HepG2 (cell line): ENCODE results near the gene JHY. TPM values are rescaled to one million over a fixed set of nuclear protein-coding genes. Genes with fewer than 3 reads are reported as not detected.

ENCODE experiments used
- ATAC-seq: fragments of 200-7000 bp; cut with Tn5 transposase; 3 replicates; pipeline ENCODE4 v1.9.1; 2020; ENCODE audit warnings: mild to moderate bottlenecking, moderate library complexity
- BruUV-seq: library from RNA; stranded (reverse); fragments of 400-500 nt; replicated peaks from 2 replicates; lab custom pipeline; 2021; lab: Mats Ljungman, UMichigan
- CTCF ChIA-PET: fragments of 300-600 bp; formaldehyde crosslinking; extraction: SDS; loops from one replicate; lab custom pipeline; 2021; ENCODE audit warnings: low total read pairs, inconsistent platforms, low intra/inter-chr PET ratio; lab: Yijun Ruan, JAX
- POLR2A ChIA-PET: fragments of 350-600 bp; sonication (Branson Sonifier 250); formaldehyde crosslinking; loops from one replicate; lab custom pipeline; 2020; ENCODE audit warnings: antibody characterized with exemption, inconsistent platforms; lab: Yijun Ruan, JAX
- DNase-seq: peaks from one replicate; pipeline ENCODE4 v3.0.0-alpha.2; 2015; ENCODE audit warnings: low spot score
- FAIRE-seq: peaks from 3 replicates; lab custom pipeline; 2011; peaks lifted over from hg19 to GRCh38; lab: Jason Lieb, UNC
- H2AFZ ChIP-seq: one replicate; pipeline ENCODE4 v1.6.1; 2011; ENCODE audit warnings: low read length, inconsistent platforms
- H3K27ac ChIP-seq: fragments of 300-600 bp; 3 replicates; pipeline ENCODE4 v1.8.0; 2011; ENCODE audit warnings: mixed run types, mild to moderate bottlenecking, mixed read lengths, low read length, inconsistent platforms; ENCODE audit not compliant: insufficient read depth; ENCODE audit errors: extremely low read length
- H3K27me3 ChIP-seq, 2 experiments: fragments of 200-600 bp in 1 of 2; 2 replicates in 1 of 2; 3 replicates in 1 of 2; pipeline versions ENCODE4 v1.6.0 to v1.8.0; 2011; ENCODE audit warnings: low read length in 2 of 2, mild to moderate bottlenecking in 2 of 2, moderate library complexity in 2 of 2, inconsistent platforms in 1 of 2; ENCODE audit not compliant: insufficient read depth in 2 of 2, control insufficient read depth in 1 of 2
- H3K36me3 ChIP-seq, 2 experiments: fragments of 200-600 bp in 1 of 2; replicated peaks in 1 of 2; 2 replicates in 1 of 2; 3 replicates in 1 of 2; pipeline versions ENCODE4 v1.5.1 to v1.8.0; 2011; ENCODE audit warnings: low read length in 2 of 2, inconsistent platforms in 1 of 2; ENCODE audit not compliant: insufficient read depth in 2 of 2, control insufficient read depth in 1 of 2
- H3K4me1 ChIP-seq: 2 replicates; pipeline ENCODE4 v1.5.1; 2012; ENCODE audit warnings: low read length, inconsistent platforms; ENCODE audit not compliant: insufficient read depth
- H3K4me2 ChIP-seq: 2 replicates; pipeline ENCODE4 v1.6.0; 2011; ENCODE audit warnings: low read depth, low read length, inconsistent platforms
- H3K4me3 ChIP-seq, 3 experiments: fragments of 200-600 bp in 1 of 3; sonication (generic), shearing (Covaris generic) in 1 of 3; replicated peaks in 1 of 3; 2 replicates each; pipeline ENCODE4 v1.5.1; 2011 to 2016; ENCODE audit warnings: low read length in 3 of 3, inconsistent platforms in 2 of 3, low read depth in 2 of 3, mild to moderate bottlenecking in 2 of 3, control low read depth in 1 of 3, mixed read lengths in 1 of 3; ENCODE audit not compliant: insufficient read depth in 1 of 3
- H3K79me2 ChIP-seq: one replicate; pipeline ENCODE4 v1.6.1; 2011; ENCODE audit warnings: low read length, inconsistent platforms; ENCODE audit not compliant: insufficient read depth
- H3K9ac ChIP-seq: 2 replicates; pipeline ENCODE4 v1.6.0; 2011; ENCODE audit warnings: mild to moderate bottlenecking, low read depth, low read length, inconsistent platforms; ENCODE audit not compliant: insufficient read depth
- H3K9me3 ChIP-seq: 2 replicates; pipeline ENCODE4 v1.5.1; 2012; ENCODE audit warnings: mild to moderate bottlenecking, low read length
- H4K20me1 ChIP-seq: 2 replicates; pipeline ENCODE4 v1.6.0; 2011; ENCODE audit warnings: inconsistent platforms, mild to moderate bottlenecking, low read length, moderate library complexity; ENCODE audit not compliant: insufficient read depth
- AGO2 ChIP-seq: fragments of 200-400 bp; formaldehyde crosslinking; optimal IDR thresholded peaks from 2 replicates; pipeline ENCODE3; 2017; ENCODE audit warnings: mild to moderate bottlenecking, low read depth, low read length, moderate library complexity
- NCOA5 ChIP-seq: sonication (generic); formaldehyde crosslinking; IDR thresholded peaks from 2 replicates; pipeline ENCODE4 v1.4.0; 2020; ENCODE audit warnings: missing genetic modification reagents
- NR3C1 ChIP-seq: sonication (generic); formaldehyde crosslinking; IDR thresholded peaks from 2 replicates; pipeline ENCODE4 v1.4.0; 2020; ENCODE audit warnings: missing genetic modification reagents
- PHF8 ChIP-seq: sonication (generic); formaldehyde crosslinking; IDR thresholded peaks from 2 replicates; pipeline ENCODE4 v1.5.0; 2020; ENCODE audit warnings: missing genetic modification reagents
- SAP130 ChIP-seq: IDR thresholded peaks from 2 replicates; pipeline ENCODE4 v1.6.1; 2016; ENCODE audit warnings: low read depth
- TERF1 ChIP-seq: sonication (generic); formaldehyde crosslinking; IDR thresholded peaks from 2 replicates; pipeline ENCODE4 v1.8.0; 2022; ENCODE audit warnings: mild to moderate bottlenecking, missing genetic modification reagents, moderate library complexity
- ZBTB42 ChIP-seq: sonication (generic); formaldehyde crosslinking; IDR thresholded peaks from 2 replicates; pipeline ENCODE4 v1.5.0; 2020; ENCODE audit warnings: mild to moderate bottlenecking, missing genetic modification reagents
- ZNF260 ChIP-seq: sonication (generic); formaldehyde crosslinking; IDR thresholded peaks from 2 replicates; pipeline ENCODE4 v1.4.0; 2020; ENCODE audit warnings: missing genetic modification reagents, low read depth, mild to moderate bottlenecking, borderline replicate concordance
- WGBS: methylation state at CpG from one replicate; pipeline ENCODE4 v1.1.6; 2017; ENCODE audit warnings: low lambda C conversion rate; 5-methylcytosine and 5-hydroxymethylcytosine counted together
- in situ Hi-C: cut with HindIII; loops from 2 replicates; pipeline ENCODE4 v1.10.0; 2017; ENCODE audit warnings: low pct_unique_long_range_greater_than_20kb; ENCODE audit not compliant: extremely low pct_ligation_motif_present
- intact Hi-C: fragments of 100-400 bp; cut with micrococcal nuclease; formaldehyde crosslinking; loops from one replicate; pipeline ENCODE4 v1.10.0; 2022; ENCODE audit not compliant: unreplicated experiment
- polyA plus RNA-seq, 8 experiments: library from polyadenylated mRNA; depleted of rRNA in 3 of 8; stranded (reverse) in 7 of 8; unstranded in 1 of 8; fragments of >200 nt; fragmentation: Illumina TruSeq in 4 of 8; extraction: Trizol in 4 of 8; gene quantifications; 2 replicates each; pipeline versions ENCODE4 v1.2.1 to v1.2.3, GENCODE V29; 2011 to 2016; ENCODE audit warnings: low read depth in 4 of 8, missing spikeins in 1 of 8, mixed read lengths in 1 of 8; ENCODE audit not compliant: insufficient read depth in 1 of 8
- total RNA-seq, 5 experiments: library from RNA; depleted of rRNA; stranded (reverse); fragments of >200 nt; fragmentation: Illumina TruSeq; extraction: Trizol; gene quantifications; 2 replicates each; pipeline ENCODE4 v1.2.3, GENCODE V29; 2016; ENCODE audit warnings: low read depth in 1 of 5
- TF ChIP-seq, protein P1 (sequence below): sonication (generic); formaldehyde crosslinking; IDR thresholded peaks from 2 replicates; pipeline ENCODE4 v1.8.1; 2022; ENCODE audit warnings: mild to moderate bottlenecking, missing genetic modification reagents
- TF ChIP-seq, protein P2 (sequence below): sonication (generic); formaldehyde crosslinking; IDR thresholded peaks from 2 replicates; pipeline ENCODE4 v1.9.0; 2021; ENCODE audit warnings: missing genetic modification reagents, mild to moderate bottlenecking, borderline replicate concordance

Gene JHY
- total and polyA plus RNA-seq, 2 of the 13 experiments (the other 11 are each of a cell fraction or from before 2014, with no cell fraction given), result not detected

DNA sequence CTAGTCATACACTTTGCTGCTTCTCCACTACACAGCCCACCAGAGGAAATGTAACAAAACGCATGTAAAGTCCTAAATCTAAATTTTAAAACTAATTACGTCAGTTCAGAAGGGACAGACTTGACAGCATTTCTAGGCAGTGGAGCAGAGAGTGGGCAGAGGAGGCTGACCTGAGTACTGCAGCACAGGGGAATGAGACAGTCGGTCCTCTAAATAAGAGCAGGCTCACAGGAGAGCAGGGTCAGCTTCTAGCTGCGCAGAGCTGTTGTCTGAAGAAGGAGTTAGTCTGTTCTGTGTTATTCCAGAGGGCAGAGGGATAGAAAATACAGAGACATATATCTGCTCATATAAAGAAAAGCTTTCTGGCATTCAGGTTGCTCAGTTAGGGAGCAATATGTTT lies 40.3 kb downstream of the JHY start:
- DNase-seq (no peak), FAIRE-seq (no peak), ATAC-seq (0 out of 3 replicates have a peak, but pooled peaks have one; percentile 25)
- Histone ChIP-seq H3K36me3 (no peaks in the 10 kb centered on the region), H3K4me2 (no peak overlapping the region), H4K20me1 (no peaks in the 10 kb centered on the region), H3K27ac (no peak overlapping the region), H3K4me3 (no peak overlapping the region), H3K79me2 (no peaks in the 10 kb centered on the region), H3K4me1 (no peaks in the 10 kb centered on the region), H3K27me3 (peaks cover 0 to 19% of the 10 kb centered on the region in 2 experiments; a peak in 1 of 5 replicates), H3K9ac (no peak overlapping the region), H3K9me3 (no peaks in the 10 kb centered on the region), H2AFZ (no peak overlapping the region)
- in situ Hi-C loops (no loop called here), intact Hi-C loops (no loop called here)
- WGBS, result 2% methylated on average over 4 of the region's 4 CpGs
- TF ChIP-seq, protein P1, sequence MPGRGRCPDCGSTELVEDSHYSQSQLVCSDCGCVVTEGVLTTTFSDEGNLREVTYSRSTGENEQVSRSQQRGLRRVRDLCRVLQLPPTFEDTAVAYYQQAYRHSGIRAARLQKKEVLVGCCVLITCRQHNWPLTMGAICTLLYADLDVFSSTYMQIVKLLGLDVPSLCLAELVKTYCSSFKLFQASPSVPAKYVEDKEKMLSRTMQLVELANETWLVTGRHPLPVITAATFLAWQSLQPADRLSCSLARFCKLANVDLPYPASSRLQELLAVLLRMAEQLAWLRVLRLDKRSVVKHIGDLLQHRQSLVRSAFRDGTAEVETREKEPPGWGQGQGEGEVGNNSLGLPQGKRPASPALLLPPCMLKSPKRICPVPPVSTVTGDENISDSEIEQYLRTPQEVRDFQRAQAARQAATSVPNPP (CRISPR knock-in tag), result no peak
- TF ChIP-seq ZBTB42 (CRISPR knock-in tag) (no peak), NR3C1 (no peak), NCOA5 (no peak), AGO2 (no peak), PHF8 (no peak), TERF1 (CRISPR knock-in tag) (no peak), ZNF260 (CRISPR knock-in tag) (no peak), SAP130 (no peak)
- TF ChIP-seq, protein P2, sequence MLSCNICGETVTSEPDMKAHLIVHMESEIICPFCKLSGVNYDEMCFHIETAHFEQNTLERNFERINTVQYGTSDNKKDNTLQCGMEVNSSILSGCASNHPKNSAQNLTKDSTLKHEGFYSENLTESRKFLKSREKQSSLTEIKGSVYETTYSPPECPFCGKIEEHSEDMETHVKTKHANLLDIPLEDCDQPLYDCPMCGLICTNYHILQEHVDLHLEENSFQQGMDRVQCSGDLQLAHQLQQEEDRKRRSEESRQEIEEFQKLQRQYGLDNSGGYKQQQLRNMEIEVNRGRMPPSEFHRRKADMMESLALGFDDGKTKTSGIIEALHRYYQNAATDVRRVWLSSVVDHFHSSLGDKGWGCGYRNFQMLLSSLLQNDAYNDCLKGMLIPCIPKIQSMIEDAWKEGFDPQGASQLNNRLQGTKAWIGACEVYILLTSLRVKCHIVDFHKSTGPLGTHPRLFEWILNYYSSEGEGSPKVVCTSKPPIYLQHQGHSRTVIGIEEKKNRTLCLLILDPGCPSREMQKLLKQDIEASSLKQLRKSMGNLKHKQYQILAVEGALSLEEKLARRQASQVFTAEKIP, result no peak
- ChIA-PET CTCF (no interaction called here), POLR2A (no interaction called here)
- no TSS peak for BruUV-seq
